Transverse colon (tissue), 3 donors: ENCODE data around the gene SP100.

ENCODE experiments used
- CTCF ChIP-seq, 5 experiments: fragments of 200-600 bp in 3 of 5; fragments of 450-650 bp in 2 of 5; sonication (generic) in 3 of 5; IDR thresholded peaks; 1 replicate in 2 of 5; 2 replicates in 3 of 5; pipeline ENCODE4 v1.5.1; 2016 to 2017; ENCODE audit warnings: antibody characterized with exemption in 5 of 5, inconsistent platforms in 3 of 5, mild to moderate bottlenecking in 2 of 5, moderate library complexity in 1 of 5
- EP300 ChIP-seq: sonication (generic); formaldehyde crosslinking; IDR thresholded peaks from one replicate; pipeline ENCODE4 v1.6.1; 2017; ENCODE audit warnings: antibody characterized with exemption, low read depth
- POLR2A ChIP-seq: fragments of 450-650 bp; IDR thresholded peaks from one replicate; pipeline ENCODE4 v1.6.1; 2016; ENCODE audit warnings: antibody characterized with exemption, mild to moderate bottlenecking, moderate library complexity

GRCh38 chr2:230471074-230471473 is 55.1 kb downstream of the SP100 start:
- no peak for TF ChIP-seq CTCF (IDR thresholded peaks at IDR 0.05)
- no peak for TF ChIP-seq POLR2A
- no peak for TF ChIP-seq EP300
